ENCODE data around the gene ASCC1. TPM values are rescaled to one million over a fixed set of nuclear protein-coding genes. Genes with fewer than 3 reads are reported as not detected.

The ASCC1 gene
- total RNA-seq, 4 donors from 2014 or later: 23.5 to 37.8 (median 29.8) TPM

- Histone ChIP-seq H3K4me1 (peaks cover 0 to 16% (median 10%) of the 10 kb centered on the region in 4 donors), H3K27me3 (no peaks in the 10 kb centered on the region), H3K9me3 (no peaks in the 10 kb centered on the region), H3K4me3 (no peak overlapping the region), H3K36me3 (peaks cover 0 to 7% (median 0%) of the 10 kb centered on the region in 4 donors), H3K27ac (replicated peaks in 1 of 4) (no peak overlapping the region)
- no peak for DNase-seq (ENCODE audit: extremely low spot score)
- TF ChIP-seq EP300 (IDR thresholded peaks at IDR 0.05) (no peak), POLR2AphosphoS5 (IDR thresholded peaks at IDR 0.05) (no peak), POLR2A (IDR thresholded peaks at IDR 0.05; ENCODE audit: low read depth) (no peak)
- TF ChIP-seq, protein P1, sequence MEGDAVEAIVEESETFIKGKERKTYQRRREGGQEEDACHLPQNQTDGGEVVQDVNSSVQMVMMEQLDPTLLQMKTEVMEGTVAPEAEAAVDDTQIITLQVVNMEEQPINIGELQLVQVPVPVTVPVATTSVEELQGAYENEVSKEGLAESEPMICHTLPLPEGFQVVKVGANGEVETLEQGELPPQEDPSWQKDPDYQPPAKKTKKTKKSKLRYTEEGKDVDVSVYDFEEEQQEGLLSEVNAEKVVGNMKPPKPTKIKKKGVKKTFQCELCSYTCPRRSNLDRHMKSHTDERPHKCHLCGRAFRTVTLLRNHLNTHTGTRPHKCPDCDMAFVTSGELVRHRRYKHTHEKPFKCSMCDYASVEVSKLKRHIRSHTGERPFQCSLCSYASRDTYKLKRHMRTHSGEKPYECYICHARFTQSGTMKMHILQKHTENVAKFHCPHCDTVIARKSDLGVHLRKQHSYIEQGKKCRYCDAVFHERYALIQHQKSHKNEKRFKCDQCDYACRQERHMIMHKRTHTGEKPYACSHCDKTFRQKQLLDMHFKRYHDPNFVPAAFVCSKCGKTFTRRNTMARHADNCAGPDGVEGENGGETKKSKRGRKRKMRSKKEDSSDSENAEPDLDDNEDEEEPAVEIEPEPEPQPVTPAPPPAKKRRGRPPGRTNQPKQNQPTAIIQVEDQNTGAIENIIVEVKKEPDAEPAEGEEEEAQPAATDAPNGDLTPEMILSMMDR (IDR thresholded peaks at IDR 0.05): no peak
- WGBS: 74% methylated on average over 11 of the region's 13 CpGs
- intact Hi-C loops (cut with DNase I): no loop called here
Observed at GRCh38 chr10:72065439-72066025, 150.5 kb downstream of the ASCC1 start.

GRCh38 chr10:72063703-72064391, 152.2 kb downstream of the ASCC1 start:
- TF ChIP-seq, protein P1 (IDR thresholded peaks at IDR 0.05): no peak
- TF ChIP-seq POLR2A (IDR thresholded peaks at IDR 0.05; ENCODE audit: low read depth) (no peak), POLR2AphosphoS5 (IDR thresholded peaks at IDR 0.05) (no peak), EP300 (IDR thresholded peaks at IDR 0.05) (no peak)
- DNase-seq (ENCODE audit: extremely low spot score): no peak
- Histone ChIP-seq H3K36me3 (peaks cover 0 to 7% (median 0%) of the 10 kb centered on the region in 4 donors), H3K27me3 (no peaks in the 10 kb centered on the region), H3K4me1 (peaks cover 0 to 16% (median 9%) of the 10 kb centered on the region in 4 donors), H3K9me3 (no peaks in the 10 kb centered on the region), H3K4me3 (no peak overlapping the region), H3K27ac (replicated peaks in 1 of 4) (no peak overlapping the region)
- intact Hi-C loops (cut with DNase I): no loop called here
- 87% methylated on average over 3 of the region's 9 CpGs for WGBS

- peaks cover 0 to 7% (median 0%) of the 10 kb centered on the region in 4 donors for H3K36me3 ChIP-seq
- no peak for DNase-seq (ENCODE audit: extremely low spot score)
- 94% methylated on average over 9 of the region's 29 CpGs for WGBS
- no peaks in the 10 kb centered on the region for H3K27me3 ChIP-seq
- no peak for TF ChIP-seq EP300 (IDR thresholded peaks at IDR 0.05)
- TF ChIP-seq POLR2AphosphoS5 (IDR thresholded peaks at IDR 0.05): no peak
- H3K9me3 ChIP-seq: no peaks in the 10 kb centered on the region
- H3K4me3 ChIP-seq: no peak overlapping the region
- intact Hi-C loops (cut with DNase I): no loop called here
- no peak overlapping the region for H3K27ac ChIP-seq (replicated peaks in 1 of 4)
- peaks cover 0 to 15% (median 7%) of the 10 kb centered on the region in 4 donors for H3K4me1 ChIP-seq
Observed at GRCh38 chr10:72062832-72063702, 153.0 kb downstream of the ASCC1 start.

- TF ChIP-seq EP300 (IDR thresholded peaks at IDR 0.05): no peak
- no peak for TF ChIP-seq POLR2A (IDR thresholded peaks at IDR 0.05; ENCODE audit: low read depth)
- TF ChIP-seq, protein P1 (IDR thresholded peaks at IDR 0.05): no peak
- TF ChIP-seq POLR2AphosphoS5 (IDR thresholded peaks at IDR 0.05): no peak
- H3K9me3 ChIP-seq: no peaks in the 10 kb centered on the region
- intact Hi-C loops (cut with DNase I): no loop called here
Observed at GRCh38 chr10:72062382-72062781, 153.7 kb downstream of the ASCC1 start.

GRCh38 chr10:72061930-72062329, 154.1 kb downstream of the ASCC1 start:
- Histone ChIP-seq H3K36me3 (no peaks in the 10 kb centered on the region), H3K4me1 (peaks cover 0 to 3% (median 1%) of the 10 kb centered on the region in 4 donors), H3K27ac (replicated peaks in 1 of 4) (no peak overlapping the region), H3K4me3 (no peak overlapping the region), H3K27me3 (peaks cover 0 to 9% (median 0%) of the 10 kb centered on the region in 4 donors), H3K9me3 (no peaks in the 10 kb centered on the region)
- WGBS: 91% methylated on average over 9 of the region's 9 CpGs
- no peak for DNase-seq (ENCODE audit: extremely low spot score)
- TF ChIP-seq POLR2A (IDR thresholded peaks at IDR 0.05; ENCODE audit: low read depth) (no peak), POLR2AphosphoS5 (IDR thresholded peaks at IDR 0.05) (no peak), EP300 (IDR thresholded peaks at IDR 0.05) (no peak)
- TF ChIP-seq, protein P1 (IDR thresholded peaks at IDR 0.05): no peak
- intact Hi-C loops (cut with DNase I): no loop called here

More at GRCh38 chr10:72062382-72062781, 153.7 kb downstream of the ASCC1 start:
- no peak for DNase-seq (ENCODE audit: extremely low spot score)
- H3K4me3 ChIP-seq: no peak overlapping the region
- 84% methylated on average over 9 of the region's 10 CpGs for WGBS
- H3K4me1 ChIP-seq: peaks cover 0 to 8% (median 2%) of the 10 kb centered on the region in 4 donors
- peaks cover 0 to 5% (median 0%) of the 10 kb centered on the region in 4 donors for H3K27me3 ChIP-seq
- peaks cover 0 to 4% (median 0%) of the 10 kb centered on the region in 4 donors for H3K36me3 ChIP-seq
- H3K27ac ChIP-seq (replicated peaks in 1 of 4): no peak overlapping the region

Measured in esophagus muscularis mucosa (tissue), 4 donors.